ENCODE results near the gene EFEMP1. TPM values are rescaled to one million over a fixed set of nuclear protein-coding genes. Genes with fewer than 3 reads are reported as not detected.

Gene EFEMP1
- total RNA-seq, 1 experiment from 2014 or later, result 24.0 TPM

GRCh38 chr2:55962915-55963314 lies 39.3 kb upstream of the EFEMP1 start:
- Mint-ChIP-seq H3K27me3 (ENCODE audit: low read depth) (no peaks in the 10 kb centered on the region), H3K4me3 (no peak overlapping the region), H3K4me1 (no peaks in the 10 kb centered on the region), H3K9me3 (no peaks in the 10 kb centered on the region), H3K27ac (no peak overlapping the region), H3K36me3 (no peaks in the 10 kb centered on the region)
- TF ChIP-seq SOX15 (CRISPR knock-in tag; IDR thresholded peaks at IDR 0.05) (no peak), AR (CRISPR knock-in tag; IDR thresholded peaks at IDR 0.05) (no peak), NFATC4 (CRISPR knock-in tag; IDR thresholded peaks at IDR 0.05) (no peak), ZNF219 (CRISPR knock-in tag; IDR thresholded peaks at IDR 0.05; ENCODE audit: borderline replicate concordance) (no peak), FOXP4 (CRISPR knock-in tag; IDR thresholded peaks at IDR 0.05) (no peak), JAZF1 (CRISPR knock-in tag; IDR thresholded peaks at IDR 0.05) (no peak), CTCF (IDR thresholded peaks at IDR 0.05) (no peak), GTF2I (CRISPR knock-in tag; conservative IDR thresholded peaks at IDR 0.05) (no peak), ZNF281 (CRISPR knock-in tag; IDR thresholded peaks at IDR 0.05) (no peak), EMX1 (CRISPR knock-in tag; IDR thresholded peaks at IDR 0.05) (no peak), NR2C2 (CRISPR knock-in tag; IDR thresholded peaks at IDR 0.05) (no peak), TEAD1 (CRISPR knock-in tag; IDR thresholded peaks at IDR 0.05) (no peak), MAX (CRISPR knock-in tag; IDR thresholded peaks at IDR 0.05) (no peak), ERG (CRISPR knock-in tag; IDR thresholded peaks at IDR 0.05) (no peak), E2F4 (CRISPR knock-in tag; IDR thresholded peaks at IDR 0.05; ENCODE audit: borderline replicate concordance, low read depth) (no peak), ATF1 (CRISPR knock-in tag; IDR thresholded peaks at IDR 0.05) (no peak), KAT7 (CRISPR knock-in tag; IDR thresholded peaks at IDR 0.05; ENCODE audit: borderline replicate concordance) (no peak), IRF2 (CRISPR knock-in tag; IDR thresholded peaks at IDR 0.05; ENCODE audit: borderline replicate concordance, low read depth) (no peak), FOXP1 (CRISPR knock-in tag; IDR thresholded peaks at IDR 0.05; ENCODE audit: borderline replicate concordance) (no peak)
- POLR2A ChIA-PET, result interaction anchor here (0.8 kb wide), 1 partner anchor 191 kb away, joined by 3 read pairs; no protein-coding TSS in a partner anchor
- no peak for DNase-seq (ENCODE audit: low spot score)
- no peak for ATAC-seq
- CTCF ChIA-PET, result interaction anchor here (2.0 to 4.5 kb wide), 4 partner anchors 13 to 244 kb away, joined by 6 to 47 read pairs (median 12); no protein-coding TSS in a partner anchor

Measured in WTC11 (cell line).